GM23338 (cell line): Measurements from ENCODE around the gene AKNA. TPM values are rescaled to one million over a fixed set of nuclear protein-coding genes. Genes with fewer than 3 reads are reported as not detected.

Source experiments
- ATAC-seq: fragments of 200-7000 bp; cut with Tn5 transposase; 3 replicates; pipeline ENCODE4 v1.9.1; 2020
- DNase-seq: peaks from one replicate; pipeline ENCODE4 v3.0.0-alpha.2; 2015; ENCODE audit warnings: low spot score
- H2AFZ ChIP-seq: fragments of 200-600 bp; sonication (generic); 2 replicates; pipeline ENCODE4 v1.8.0; 2016; ENCODE audit warnings: antibody characterized with exemption, mild to moderate bottlenecking, moderate library complexity
- H3F3A ChIP-seq: fragments of 200-600 bp; sonication (generic); replicated peaks from 2 replicates; pipeline ENCODE4 v1.8.0; 2017; ENCODE audit warnings: antibody characterized with exemption, mixed run types, low read depth
- H3K27ac ChIP-seq: fragments of 200-600 bp; sonication (generic); 2 replicates; pipeline ENCODE4 v1.6.1; 2016; ENCODE audit warnings: low read depth
- H3K27me3 ChIP-seq: fragments of 200-600 bp; sonication (generic); 2 replicates; pipeline ENCODE4 v1.8.0; 2016; ENCODE audit warnings: mild to moderate bottlenecking, mixed run types, moderate library complexity; ENCODE audit not compliant: insufficient read depth
- H3K36me3 ChIP-seq: fragments of 200-600 bp; sonication (generic); 2 replicates; pipeline ENCODE4 v1.8.0; 2016; ENCODE audit warnings: mild to moderate bottlenecking; ENCODE audit not compliant: insufficient read depth
- H3K4me1 ChIP-seq: fragments of 200-600 bp; sonication (generic); 2 replicates; pipeline ENCODE4 v1.8.0; 2016; ENCODE audit warnings: mild to moderate bottlenecking, moderate library complexity; ENCODE audit not compliant: insufficient read depth
- H3K4me2 ChIP-seq: fragments of 200-600 bp; sonication (generic); 2 replicates; pipeline ENCODE4 v1.7.1; 2017; ENCODE audit warnings: mixed run types
- H3K4me3 ChIP-seq: fragments of 200-600 bp; sonication (generic); 2 replicates; pipeline ENCODE4 v1.6.1; 2016; ENCODE audit warnings: mixed run types
- H3K79me2 ChIP-seq: fragments of 200-600 bp; sonication (generic); replicated peaks from 2 replicates; pipeline ENCODE4 v1.8.0; 2017; ENCODE audit warnings: mild to moderate bottlenecking; ENCODE audit not compliant: insufficient read depth
- H3K9me2 ChIP-seq: fragments of 200-600 bp; sonication (generic); 2 replicates; pipeline ENCODE4 v1.8.0; 2017; ENCODE audit not compliant: insufficient read depth
- H4K20me1 ChIP-seq: fragments of 200-600 bp; sonication (generic); replicated peaks from 2 replicates; pipeline ENCODE4 v1.8.0; 2017; ENCODE audit warnings: mild to moderate bottlenecking; ENCODE audit not compliant: insufficient read depth
- H3K27ac Mint-ChIP-seq: 2 replicates; pipeline ENCODE4 v1.8.0; 2020; ENCODE audit warnings: inconsistent platforms, mild to moderate bottlenecking, moderate library complexity, mixed read lengths
- H3K27me3 Mint-ChIP-seq: 3 replicates; pipeline ENCODE4 v1.8.0; 2022; ENCODE audit warnings: low read depth, mild to moderate bottlenecking, moderate library complexity, mixed read lengths, inconsistent platforms; ENCODE audit not compliant: insufficient read depth, poor library complexity
- H3K36me3 Mint-ChIP-seq: 3 replicates; pipeline ENCODE4 v1.8.0; 2021; ENCODE audit warnings: low read depth, mild to moderate bottlenecking, inconsistent platforms, moderate library complexity, mixed read lengths
- H3K4me1 Mint-ChIP-seq: 3 replicates; pipeline ENCODE4 v1.8.0; 2020; ENCODE audit warnings: mild to moderate bottlenecking, inconsistent platforms, mixed read lengths
- H3K4me3 Mint-ChIP-seq: 3 replicates; pipeline ENCODE4 v1.8.0; 2021; ENCODE audit warnings: moderate library complexity, mild to moderate bottlenecking, inconsistent platforms, mixed read lengths
- H3K9me3 Mint-ChIP-seq: 3 replicates; pipeline ENCODE4 v1.8.0; 2020; ENCODE audit warnings: moderate library complexity, mild to moderate bottlenecking, inconsistent platforms, mixed read lengths
- CREB1 ChIP-seq: fragments of 250-450 bp; sonication (Bioruptor Pico); IDR thresholded peaks from 2 replicates; pipeline ENCODE4 v1.5.0; 2020; ENCODE audit warnings: low read depth, mild to moderate bottlenecking, moderate library complexity
- CTCF ChIP-seq, 2 experiments: fragments of 200-600 bp in 1 of 2; sonication (generic) in 1 of 2; conservative IDR thresholded peaks; 2 replicates each; pipeline versions ENCODE4 v1.5.1 to v1.6.1; 2016 to 2017; ENCODE audit warnings: antibody characterized with exemption in 2 of 2, low read depth in 2 of 2, mild to moderate bottlenecking in 2 of 2, moderate library complexity in 1 of 2
- ETS1 ChIP-seq: IDR thresholded peaks from 2 replicates; pipeline ENCODE4 v1.6.1; 2016; ENCODE audit warnings: antibody characterized with exemption
- EZH2 ChIP-seq: fragments of 200-600 bp; sonication (generic); IDR thresholded peaks from one replicate; pipeline ENCODE4 v1.8.0; 2017; ENCODE audit warnings: antibody characterized with exemption, mild to moderate bottlenecking, low read depth; ENCODE audit not compliant: unreplicated experiment
- EZH2phosphoT487 ChIP-seq: fragments of 200-600 bp; sonication (generic); IDR thresholded peaks from one replicate; pipeline ENCODE4 v1.8.1; 2018; ENCODE audit warnings: antibody characterized with exemption; ENCODE audit not compliant: unreplicated experiment
- JUNB ChIP-seq: IDR thresholded peaks from one replicate; pipeline ENCODE4 v1.6.1; 2016; ENCODE audit warnings: antibody characterized with exemption; ENCODE audit not compliant: unreplicated experiment
- NANOG ChIP-seq: IDR thresholded peaks from 2 replicates; pipeline ENCODE4 v1.6.1; 2016; ENCODE audit warnings: antibody characterized with exemption, borderline replicate concordance
- POLR2AphosphoS5 ChIP-seq: IDR thresholded peaks from 2 replicates; pipeline ENCODE4 v1.6.1; 2016; ENCODE audit warnings: antibody characterized with exemption, low read depth
- STAT1 ChIP-seq: IDR thresholded peaks from one replicate; pipeline ENCODE4 v1.6.1; 2016; ENCODE audit warnings: antibody characterized with exemption; ENCODE audit not compliant: unreplicated experiment
- ZNF114 ChIP-seq: fragments of 250-450 bp; sonication (Bioruptor Pico); IDR thresholded peaks from 2 replicates; pipeline ENCODE4 v1.5.0; 2020; ENCODE audit warnings: mild to moderate bottlenecking, moderate library complexity
- ZNF331 ChIP-seq: fragments of 250-450 bp; sonication (Bioruptor Pico); IDR thresholded peaks from 2 replicates; pipeline ENCODE4 v1.5.0; 2020; ENCODE audit warnings: low read depth, mild to moderate bottlenecking, moderate library complexity
- ZNF462 ChIP-seq: fragments of 250-450 bp; sonication (Bioruptor Pico); IDR thresholded peaks from 2 replicates; pipeline ENCODE4 v1.5.0; 2020; ENCODE audit warnings: mild to moderate bottlenecking, moderate library complexity
- polyA plus RNA-seq: library from polyadenylated mRNA; unstranded; fragments of >200 nt; fragmentation: Nextera tagmentation; extraction: Ambion mirVana; gene quantifications from 2 replicates; pipeline ENCODE4 v1.2.1, GENCODE V29; 2016
- total RNA-seq: library from RNA; depleted of rRNA; stranded (reverse); fragments of >200 nt; shearing (Covaris generic); gene quantifications from 2 replicates; pipeline ENCODE4 v1.2.3, GENCODE V29; 2014

AKNA gene
- total and polyA plus RNA-seq, 2 experiments from 2014 or later: 9.0 to 28.1 TPM

GRCh38 chr9:114285166-114285867 lies 102.5 kb downstream of the AKNA start:
- DNase-seq (no peak), ATAC-seq (no peak)
- Mint-ChIP-seq H3K4me3 (no peak overlapping the region), H3K27me3 (no peaks in the 10 kb centered on the region), H3K9me3 (no peaks in the 10 kb centered on the region; the same call in 2 of the 3 replicates), H3K36me3 (peaks cover 3% of the 10 kb centered on the region; the same call in 1 of the 3 replicates), H3K4me1 (peaks cover 21% of the 10 kb centered on the region), H3K27ac (no peak overlapping the region)
- Histone ChIP-seq H3K4me3 (no peak overlapping the region), H3K27ac (no peak overlapping the region), H3K79me2 (no peaks in the 10 kb centered on the region), H4K20me1 (no peaks in the 10 kb centered on the region), H3K4me2 (no peak overlapping the region), H3K36me3 (no peaks in the 10 kb centered on the region), H3K4me1 (peaks cover 7% of the 10 kb centered on the region), H3K9me2 (no peaks in the 10 kb centered on the region), H2AFZ (no peak overlapping the region), H3F3A (no peaks in the 10 kb centered on the region), H3K27me3 (no peaks in the 10 kb centered on the region)
- TF ChIP-seq ZNF462 (CRISPR knock-in tag): no peak
- TF ChIP-seq JUNB: no peak
- TF ChIP-seq ZNF114: no peak

GRCh38 chr9:114284316-114285060 lies 103.3 kb downstream of the AKNA start:
- no peaks in the 10 kb centered on the region for H3K27me3 ChIP-seq
- Mint-ChIP-seq H3K4me1 (peaks cover 21% of the 10 kb centered on the region), H3K27ac (no peak overlapping the region), H3K4me3 (no peak overlapping the region), H3K27me3 (no peaks in the 10 kb centered on the region), H3K9me3 (no peaks in the 10 kb centered on the region; the same call in 2 of the 3 replicates), H3K36me3 (peaks cover 3% of the 10 kb centered on the region; the same call in 1 of the 3 replicates)
- ATAC-seq (no peak), DNase-seq (no peak)
- no peak overlapping the region for H3K4me3 ChIP-seq
- H3K36me3 ChIP-seq: no peaks in the 10 kb centered on the region
- no peak overlapping the region for H3K27ac ChIP-seq
- peaks cover 7% of the 10 kb centered on the region for H3K4me1 ChIP-seq
- no peaks in the 10 kb centered on the region for H3F3A ChIP-seq
- no peak overlapping the region for H3K4me2 ChIP-seq
- no peak overlapping the region for H2AFZ ChIP-seq
- H4K20me1 ChIP-seq: no peaks in the 10 kb centered on the region; the same call in 1 of the 2 replicates
- H3K79me2 ChIP-seq: no peaks in the 10 kb centered on the region
- no peaks in the 10 kb centered on the region for H3K9me2 ChIP-seq
- no peak for TF ChIP-seq NANOG
- TF ChIP-seq POLR2AphosphoS5: no peak
- no peak for TF ChIP-seq EZH2phosphoT487
- TF ChIP-seq STAT1: no peak
- TF ChIP-seq EZH2: no peak
- TF ChIP-seq CREB1 (CRISPR knock-in tag): no peak
- no peak for TF ChIP-seq CTCF (conservative IDR thresholded peaks at IDR 0.05; ENCODE audit: low read depth in 2 of 2)
- TF ChIP-seq ETS1: no peak
- TF ChIP-seq ZNF114: no peak
- TF ChIP-seq ZNF331 (CRISPR knock-in tag): no peak
